Neutrophil (primary cell): ENCODE measurements around the gene NEU3.

Source experiments
- H3K27ac ChIP-seq: fragments of 200-600 bp; sonication (generic); 2 replicates; pipeline ENCODE4 v1.5.1; 2016; ENCODE audit warnings: mild to moderate bottlenecking, moderate library complexity
- H3K27me3 ChIP-seq: fragments of 200-600 bp; sonication (generic); 2 replicates; pipeline ENCODE4 v1.6.0; 2016; ENCODE audit warnings: mild to moderate bottlenecking
- H3K36me3 ChIP-seq: fragments of 200-600 bp; sonication (generic); 2 replicates; pipeline ENCODE4 v1.5.1; 2017
- H3K4me1 ChIP-seq, 2 experiments: fragments of 200-600 bp in 1 of 2; sonication (generic) in 1 of 2; 1 replicate in 1 of 2; 2 replicates in 1 of 2; pipeline versions ENCODE4 v1.5.1 to v1.6.1; 2013 to 2016; ENCODE audit warnings: low read depth in 1 of 2, low read length in 1 of 2, mild to moderate bottlenecking in 1 of 2, moderate library complexity in 1 of 2; ENCODE audit not compliant: control insufficient read depth in 1 of 2, insufficient read depth in 1 of 2
- H3K4me3 ChIP-seq, 2 experiments: fragments of 200-600 bp in 1 of 2; sonication (generic) in 1 of 2; 1 replicate in 1 of 2; 2 replicates in 1 of 2; pipeline ENCODE4 v1.5.1; 2013 to 2016; ENCODE audit warnings: low read depth in 1 of 2, low read length in 1 of 2, mild to moderate bottlenecking in 1 of 2, moderate library complexity in 1 of 2
- H3K9me3 ChIP-seq: fragments of 200-600 bp; sonication (generic); 2 replicates; pipeline ENCODE4 v1.5.1; 2016
- CTCF ChIP-seq: fragments of 200-600 bp; sonication (generic); IDR thresholded peaks from 2 replicates; pipeline ENCODE4 v1.5.1; 2016; ENCODE audit warnings: antibody characterized with exemption

NEU3 gene

GRCh38 chr11:75029836-75030631 lies 41.3 kb downstream of the NEU3 start:
- Histone ChIP-seq H3K4me3 (no peak overlapping the region), H3K9me3 (no peaks in the 10 kb centered on the region), H3K27me3 (no peaks in the 10 kb centered on the region), H3K4me1 (no peaks in the 10 kb centered on the region), H3K27ac (no peak overlapping the region), H3K36me3 (no peaks in the 10 kb centered on the region)
- TF ChIP-seq CTCF, result no peak

GRCh38 chr11:75031224-75031753 lies 42.6 kb downstream of the NEU3 start:
- Histone ChIP-seq H3K4me1 (no peaks in the 10 kb centered on the region), H3K9me3 (no peaks in the 10 kb centered on the region), H3K36me3 (no peaks in the 10 kb centered on the region), H3K27me3 (no peaks in the 10 kb centered on the region), H3K27ac (no peak overlapping the region), H3K4me3 (no peak overlapping the region)
- no peak for TF ChIP-seq CTCF

- H3K9me3 ChIP-seq, result no peaks in the 10 kb centered on the region
- H3K4me3 ChIP-seq, result no peak overlapping the region
- no peak overlapping the region for H3K27ac ChIP-seq
- H3K4me1 ChIP-seq, result no peaks in the 10 kb centered on the region
- no peak for TF ChIP-seq CTCF
- H3K36me3 ChIP-seq, result no peaks in the 10 kb centered on the region
- no peaks in the 10 kb centered on the region for H3K27me3 ChIP-seq
These were observed 43.2 kb downstream of the NEU3 start for GRCh38 chr11:75031771-75032549.

- TF ChIP-seq CTCF, result no peak
- Histone ChIP-seq H3K4me3 (no peak overlapping the region), H3K9me3 (no peaks in the 10 kb centered on the region), H3K27me3 (no peaks in the 10 kb centered on the region), H3K27ac (no peak overlapping the region), H3K36me3 (no peaks in the 10 kb centered on the region), H3K4me1 (no peaks in the 10 kb centered on the region)
These were observed 43.8 kb downstream of the NEU3 start for GRCh38 chr11:75032550-75032935.

GRCh38 chr11:75033916-75034315 lies 45.2 kb downstream of the NEU3 start:
- no peaks in the 10 kb centered on the region for H3K27me3 ChIP-seq
- H3K27ac ChIP-seq, result no peak overlapping the region
- H3K36me3 ChIP-seq, result no peaks in the 10 kb centered on the region
- H3K9me3 ChIP-seq, result no peaks in the 10 kb centered on the region
- TF ChIP-seq CTCF, result no peak
- no peaks in the 10 kb centered on the region for H3K4me1 ChIP-seq
- H3K4me3 ChIP-seq, result no peak overlapping the region
